HepG2 (cell line): ENCODE results near the gene DPAGT1. TPM values are rescaled to one million over a fixed set of nuclear protein-coding genes. Genes with fewer than 3 reads are reported as not detected.

Experiments
- ATF1 ChIP-seq: IDR thresholded peaks from 2 replicates; pipeline ENCODE4 v1.6.1; 2016; ENCODE audit warnings: mild to moderate bottlenecking, control low read depth
- CREM ChIP-seq, 2 experiments: sonication (generic) in 1 of 2; formaldehyde crosslinking in 1 of 2; IDR thresholded peaks; 2 replicates each; pipeline versions ENCODE4 v1.4.0 to v1.6.1; 2016 to 2020; ENCODE audit warnings: antibody characterized with exemption in 1 of 2, mild to moderate bottlenecking in 1 of 2, missing genetic modification reagents in 1 of 2
- IRX3 ChIP-seq: sonication (generic); formaldehyde crosslinking; IDR thresholded peaks from 2 replicates; pipeline ENCODE4 v1.8.1; 2023; ENCODE audit warnings: mild to moderate bottlenecking, low read depth, missing genetic modification reagents, borderline replicate concordance
- KLF13 ChIP-seq: sonication (generic); formaldehyde crosslinking; IDR thresholded peaks from 2 replicates; pipeline ENCODE4 v1.4.0; 2020; ENCODE audit warnings: mild to moderate bottlenecking, missing genetic modification reagents
- KMT2A ChIP-seq: sonication (generic); formaldehyde crosslinking; IDR thresholded peaks from 2 replicates; pipeline ENCODE4 v1.4.0; 2020; ENCODE audit warnings: missing genetic modification reagents
- MBNL3 ChIP-seq: fragments of 250-450 bp; sonication (Bioruptor Pico); conservative IDR thresholded peaks from 2 replicates; pipeline ENCODE4 v1.8.0; 2022; ENCODE audit warnings: mild to moderate bottlenecking, inconsistent platforms
- NPAS2 ChIP-seq: sonication (generic); formaldehyde crosslinking; IDR thresholded peaks from 2 replicates; pipeline ENCODE4 v1.8.0; 2022; ENCODE audit warnings: mild to moderate bottlenecking, missing genetic modification reagents, borderline replicate concordance
- POLR2AphosphoS5 ChIP-seq: IDR thresholded peaks from 2 replicates; pipeline ENCODE4 v1.6.1; 2012; ENCODE audit warnings: low read depth, low read length
- RBM39 ChIP-seq: fragments of 200-400 bp; formaldehyde crosslinking; IDR thresholded peaks from one replicate; pipeline ENCODE4 v1.6.1; 2018; ENCODE audit warnings: antibody characterized with exemption, mild to moderate bottlenecking, low read depth, low read length; ENCODE audit not compliant: poor library complexity, severe bottlenecking
- SMAD3 ChIP-seq: sonication (generic); formaldehyde crosslinking; IDR thresholded peaks from 2 replicates; pipeline ENCODE4 v1.4.0; 2020; ENCODE audit warnings: missing genetic modification reagents
- STAT5B ChIP-seq: sonication (generic); formaldehyde crosslinking; IDR thresholded peaks from 2 replicates; pipeline ENCODE4 v1.4.0; 2020; ENCODE audit warnings: missing genetic modification reagents
- TRIM24 ChIP-seq: sonication (generic); formaldehyde crosslinking; IDR thresholded peaks from 2 replicates; pipeline ENCODE4 v1.8.0; 2022; ENCODE audit warnings: mild to moderate bottlenecking, missing genetic modification reagents
- ZBTB38 ChIP-seq: sonication (generic); formaldehyde crosslinking; IDR thresholded peaks from 2 replicates; pipeline ENCODE4 v1.5.1; 2020; ENCODE audit warnings: mild to moderate bottlenecking, missing genetic modification reagents
- ZFP1 ChIP-seq: IDR thresholded peaks from 2 replicates; pipeline ENCODE4 v1.6.1; 2016
- ZFYVE20 ChIP-seq: sonication (generic); formaldehyde crosslinking; IDR thresholded peaks from 2 replicates; pipeline ENCODE4 v1.8.0; 2023; ENCODE audit warnings: low read depth, mild to moderate bottlenecking, moderate library complexity, missing genetic modification reagents, borderline replicate concordance
- ZKSCAN8 ChIP-seq: IDR thresholded peaks from 2 replicates; pipeline ENCODE4 v1.6.1; 2016; ENCODE audit warnings: borderline replicate concordance, missing genetic modification reagents, missing compliant biosample characterization
- ZNF563 ChIP-seq: sonication (generic); formaldehyde crosslinking; IDR thresholded peaks from 2 replicates; pipeline ENCODE4 v1.8.0; 2022; ENCODE audit warnings: mild to moderate bottlenecking, moderate library complexity, missing genetic modification reagents
- ZNF570 ChIP-seq: sonication (generic); formaldehyde crosslinking; IDR thresholded peaks from 2 replicates; pipeline ENCODE4 v1.4.0; 2020; ENCODE audit warnings: mild to moderate bottlenecking, missing genetic modification reagents, borderline replicate concordance
- ZNF737 ChIP-seq: sonication (generic); formaldehyde crosslinking; IDR thresholded peaks from 2 replicates; pipeline ENCODE4 v1.5.0; 2020; ENCODE audit warnings: missing genetic modification reagents, mild to moderate bottlenecking, borderline replicate concordance
- polyA plus RNA-seq, 8 experiments: library from polyadenylated mRNA; depleted of rRNA in 3 of 8; stranded (reverse) in 7 of 8; unstranded in 1 of 8; fragments of >200 nt; fragmentation: Illumina TruSeq in 4 of 8; extraction: Trizol in 4 of 8; gene quantifications; 2 replicates each; pipeline versions ENCODE4 v1.2.1 to v1.2.3, GENCODE V29; 2011 to 2016; ENCODE audit warnings: low read depth in 4 of 8, missing spikeins in 1 of 8, mixed read lengths in 1 of 8; ENCODE audit not compliant: insufficient read depth in 1 of 8
- total RNA-seq, 5 experiments: library from RNA; depleted of rRNA; stranded (reverse); fragments of >200 nt; fragmentation: Illumina TruSeq; extraction: Trizol; gene quantifications; 2 replicates each; pipeline ENCODE4 v1.2.3, GENCODE V29; 2016; ENCODE audit warnings: low read depth in 1 of 5
- TF ChIP-seq, protein P1 (sequence below): IDR thresholded peaks from 2 replicates; pipeline ENCODE4 v1.6.1; 2016; ENCODE audit warnings: low read depth, missing genetic modification reagents, missing compliant biosample characterization
- TF ChIP-seq, protein P2 (sequence below): sonication (generic); formaldehyde crosslinking; IDR thresholded peaks from 2 replicates; pipeline ENCODE4 v1.5.1; 2020; ENCODE audit warnings: missing genetic modification reagents, mild to moderate bottlenecking, borderline replicate concordance
- TF ChIP-seq, protein P3 (sequence below): sonication (generic); formaldehyde crosslinking; IDR thresholded peaks from 2 replicates; pipeline ENCODE4 v1.4.0; 2020; ENCODE audit warnings: missing genetic modification reagents

Gene DPAGT1
- total and polyA plus RNA-seq, 2 of the 13 experiments (the other 11 are each of a cell fraction or from before 2014, with no cell fraction given) = 37.6 to 70.7 TPM

DNA sequence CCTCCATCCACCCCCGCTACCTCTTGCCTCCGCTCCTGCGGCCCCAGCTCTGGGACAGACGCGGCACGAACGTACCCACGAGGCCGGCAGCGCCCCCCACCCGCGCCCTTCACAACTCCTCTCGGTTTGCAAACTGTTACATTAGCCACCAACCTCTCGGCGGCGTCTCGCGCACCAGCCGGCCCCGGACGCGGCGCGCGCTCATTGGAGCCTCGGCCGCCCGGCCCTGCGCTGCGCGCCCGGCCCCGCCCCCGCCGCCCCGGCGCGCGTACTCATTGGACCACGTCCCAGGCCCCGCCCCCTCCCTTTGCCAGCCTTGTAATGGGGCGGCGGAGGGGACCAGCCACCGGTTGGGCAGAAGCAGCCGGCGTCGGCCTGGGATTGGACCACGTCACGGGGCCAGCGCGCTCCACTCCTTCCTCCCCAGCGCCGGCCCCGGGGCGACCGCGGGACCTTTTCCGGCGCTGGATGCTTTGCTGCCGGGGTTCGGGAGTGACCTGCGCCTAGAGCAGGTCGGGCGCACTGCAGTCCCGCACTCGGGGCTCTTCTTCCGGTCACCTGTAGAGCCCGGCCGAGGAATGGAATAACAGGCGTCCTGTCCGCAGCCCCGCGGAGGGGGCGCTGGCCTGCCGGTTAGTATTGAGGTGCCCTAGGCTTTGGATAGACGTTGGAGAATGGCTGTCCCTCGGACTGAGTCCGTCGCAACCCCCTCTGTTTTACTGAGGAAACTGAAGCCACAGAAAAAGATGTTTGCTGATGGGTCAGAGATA is 44.5 kb downstream of the DPAGT1 start, which contains the start of gene HYOU1 (continued):
- TF ChIP-seq, protein P1, sequence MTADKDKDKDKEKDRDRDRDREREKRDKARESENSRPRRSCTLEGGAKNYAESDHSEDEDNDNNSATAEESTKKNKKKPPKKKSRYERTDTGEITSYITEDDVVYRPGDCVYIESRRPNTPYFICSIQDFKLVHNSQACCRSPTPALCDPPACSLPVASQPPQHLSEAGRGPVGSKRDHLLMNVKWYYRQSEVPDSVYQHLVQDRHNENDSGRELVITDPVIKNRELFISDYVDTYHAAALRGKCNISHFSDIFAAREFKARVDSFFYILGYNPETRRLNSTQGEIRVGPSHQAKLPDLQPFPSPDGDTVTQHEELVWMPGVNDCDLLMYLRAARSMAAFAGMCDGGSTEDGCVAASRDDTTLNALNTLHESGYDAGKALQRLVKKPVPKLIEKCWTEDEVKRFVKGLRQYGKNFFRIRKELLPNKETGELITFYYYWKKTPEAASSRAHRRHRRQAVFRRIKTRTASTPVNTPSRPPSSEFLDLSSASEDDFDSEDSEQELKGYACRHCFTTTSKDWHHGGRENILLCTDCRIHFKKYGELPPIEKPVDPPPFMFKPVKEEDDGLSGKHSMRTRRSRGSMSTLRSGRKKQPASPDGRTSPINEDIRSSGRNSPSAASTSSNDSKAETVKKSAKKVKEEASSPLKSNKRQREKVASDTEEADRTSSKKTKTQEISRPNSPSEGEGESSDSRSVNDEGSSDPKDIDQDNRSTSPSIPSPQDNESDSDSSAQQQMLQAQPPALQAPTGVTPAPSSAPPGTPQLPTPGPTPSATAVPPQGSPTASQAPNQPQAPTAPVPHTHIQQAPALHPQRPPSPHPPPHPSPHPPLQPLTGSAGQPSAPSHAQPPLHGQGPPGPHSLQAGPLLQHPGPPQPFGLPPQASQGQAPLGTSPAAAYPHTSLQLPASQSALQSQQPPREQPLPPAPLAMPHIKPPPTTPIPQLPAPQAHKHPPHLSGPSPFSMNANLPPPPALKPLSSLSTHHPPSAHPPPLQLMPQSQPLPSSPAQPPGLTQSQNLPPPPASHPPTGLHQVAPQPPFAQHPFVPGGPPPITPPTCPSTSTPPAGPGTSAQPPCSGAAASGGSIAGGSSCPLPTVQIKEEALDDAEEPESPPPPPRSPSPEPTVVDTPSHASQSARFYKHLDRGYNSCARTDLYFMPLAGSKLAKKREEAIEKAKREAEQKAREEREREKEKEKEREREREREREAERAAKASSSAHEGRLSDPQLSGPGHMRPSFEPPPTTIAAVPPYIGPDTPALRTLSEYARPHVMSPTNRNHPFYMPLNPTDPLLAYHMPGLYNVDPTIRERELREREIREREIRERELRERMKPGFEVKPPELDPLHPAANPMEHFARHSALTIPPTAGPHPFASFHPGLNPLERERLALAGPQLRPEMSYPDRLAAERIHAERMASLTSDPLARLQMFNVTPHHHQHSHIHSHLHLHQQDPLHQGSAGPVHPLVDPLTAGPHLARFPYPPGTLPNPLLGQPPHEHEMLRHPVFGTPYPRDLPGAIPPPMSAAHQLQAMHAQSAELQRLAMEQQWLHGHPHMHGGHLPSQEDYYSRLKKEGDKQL (CRISPR knock-in tag) = no peak
- peak; percentile 79 for TF ChIP-seq RBM39
- peak; percentile 57; the same call in 1 of the 2 replicates for TF ChIP-seq CREM (IDR thresholded peaks at IDR 0.05)
- TF ChIP-seq CREM (CRISPR knock-in tag; IDR thresholded peaks at IDR 0.05) = no peak
- no peak for TF ChIP-seq ZFP1 (CRISPR knock-in tag)
- no peak for TF ChIP-seq MBNL3 (CRISPR knock-in tag)
- TF ChIP-seq ZFYVE20 (CRISPR knock-in tag) = no peak
- TF ChIP-seq SMAD3 (CRISPR knock-in tag) = peak; percentile 18; the same call in 1 of the 2 replicates
- 0 out of 2 replicates have a peak, but pooled peaks have one; percentile 36 for TF ChIP-seq STAT5B (CRISPR knock-in tag)
- peak; percentile 73; the same call in 1 of the 2 replicates for TF ChIP-seq ATF1 (CRISPR knock-in tag)
- TF ChIP-seq, protein P2, sequence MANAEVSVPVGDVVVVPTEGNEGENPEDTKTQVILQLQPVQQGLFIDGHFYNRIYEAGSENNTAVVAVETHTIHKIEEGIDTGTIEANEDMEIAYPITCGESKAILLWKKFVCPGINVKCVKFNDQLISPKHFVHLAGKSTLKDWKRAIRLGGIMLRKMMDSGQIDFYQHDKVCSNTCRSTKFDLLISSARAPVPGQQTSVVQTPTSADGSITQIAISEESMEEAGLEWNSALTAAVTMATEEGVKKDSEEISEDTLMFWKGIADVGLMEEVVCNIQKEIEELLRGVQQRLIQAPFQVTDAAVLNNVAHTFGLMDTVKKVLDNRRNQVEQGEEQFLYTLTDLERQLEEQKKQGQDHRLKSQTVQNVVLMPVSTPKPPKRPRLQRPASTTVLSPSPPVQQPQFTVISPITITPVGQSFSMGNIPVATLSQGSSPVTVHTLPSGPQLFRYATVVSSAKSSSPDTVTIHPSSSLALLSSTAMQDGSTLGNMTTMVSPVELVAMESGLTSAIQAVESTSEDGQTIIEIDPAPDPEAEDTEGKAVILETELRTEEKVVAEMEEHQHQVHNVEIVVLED = peak; percentile 82
- no peak for TF ChIP-seq KLF13 (CRISPR knock-in tag)
- TF ChIP-seq, protein P3, sequence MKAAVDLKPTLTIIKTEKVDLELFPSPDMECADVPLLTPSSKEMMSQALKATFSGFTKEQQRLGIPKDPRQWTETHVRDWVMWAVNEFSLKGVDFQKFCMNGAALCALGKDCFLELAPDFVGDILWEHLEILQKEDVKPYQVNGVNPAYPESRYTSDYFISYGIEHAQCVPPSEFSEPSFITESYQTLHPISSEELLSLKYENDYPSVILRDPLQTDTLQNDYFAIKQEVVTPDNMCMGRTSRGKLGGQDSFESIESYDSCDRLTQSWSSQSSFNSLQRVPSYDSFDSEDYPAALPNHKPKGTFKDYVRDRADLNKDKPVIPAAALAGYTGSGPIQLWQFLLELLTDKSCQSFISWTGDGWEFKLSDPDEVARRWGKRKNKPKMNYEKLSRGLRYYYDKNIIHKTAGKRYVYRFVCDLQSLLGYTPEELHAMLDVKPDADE (CRISPR knock-in tag) = no peak
- TF ChIP-seq POLR2AphosphoS5 = peak; percentile 70
- no peak for TF ChIP-seq ZNF737 (CRISPR knock-in tag)
- TF ChIP-seq ZBTB38 (CRISPR knock-in tag) = no peak
- no peak for TF ChIP-seq IRX3 (CRISPR knock-in tag)
- no peak for TF ChIP-seq TRIM24 (CRISPR knock-in tag)
- no peak for TF ChIP-seq ZKSCAN8 (CRISPR knock-in tag)
- TF ChIP-seq ZNF563 (CRISPR knock-in tag) = 0 out of 2 replicates have a peak, but pooled peaks have one; percentile 64
- no peak for TF ChIP-seq NPAS2 (CRISPR knock-in tag)
- no peak for TF ChIP-seq ZNF570 (CRISPR knock-in tag)
- peak; percentile 40; the same call in 1 of the 2 replicates for TF ChIP-seq KMT2A (CRISPR knock-in tag)
